BLaER1 (cell line): Measurements from ENCODE around the gene CNNM2.
"Not testable (repeated sequence)": the region's sequence is repeated elsewhere in the genome, so short reads cannot be mapped to it uniquely, and the experiment has no call there.

Experiments used
- H3K27ac ChIP-seq: shearing (Covaris generic); formaldehyde crosslinking; 2 replicates; pipeline ENCODE4 v1.8.1; 2022
- H3K27me3 ChIP-seq: shearing (Covaris generic); formaldehyde crosslinking; 2 replicates; pipeline ENCODE4 v1.8.1; 2022
- H3K36me3 ChIP-seq: shearing (Covaris generic); formaldehyde crosslinking; 2 replicates; pipeline ENCODE4 v1.8.1; 2022
- H3K4me1 ChIP-seq: shearing (Covaris generic); formaldehyde crosslinking; 2 replicates; pipeline ENCODE4 v1.8.1; 2022
- H3K4me2 ChIP-seq: shearing (Covaris generic); formaldehyde crosslinking; 2 replicates; pipeline ENCODE4 v1.8.1; 2022
- H3K4me3 ChIP-seq: shearing (Covaris generic); formaldehyde crosslinking; 2 replicates; pipeline ENCODE4 v1.8.1; 2022
- H3K9ac ChIP-seq: shearing (Covaris generic); formaldehyde crosslinking; 2 replicates; pipeline ENCODE4 v1.8.1; 2022
- H3K9me3 ChIP-seq: shearing (Covaris generic); formaldehyde crosslinking; 2 replicates; pipeline ENCODE4 v1.8.1; 2022
- H4K20me1 ChIP-seq: shearing (Covaris generic); formaldehyde crosslinking; 2 replicates; pipeline ENCODE4 v1.8.1; 2022
- Cebpa-rat ChIP-seq: shearing (Covaris generic); IDR thresholded peaks from 2 replicates; pipeline ENCODE4 v1.8.1; 2022

Gene CNNM2

DNA sequence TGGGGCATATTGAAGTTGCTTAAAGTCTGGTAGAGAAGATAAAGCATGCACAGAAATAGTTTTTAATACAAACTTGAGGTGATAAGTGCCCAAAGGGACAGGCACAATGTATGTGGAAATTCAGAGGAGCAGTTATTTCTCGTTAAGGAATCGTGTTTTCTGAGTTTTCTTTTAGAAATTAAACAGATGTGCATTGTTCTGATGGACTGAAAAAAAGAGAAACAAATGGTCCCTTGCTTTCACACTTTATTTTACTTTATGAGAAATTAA lies 45.6 kb downstream of the CNNM2 start:
- Histone ChIP-seq H3K9ac (no peak overlapping the region), H3K4me2 (no peak overlapping the region), H3K27ac (no peak overlapping the region), H3K27me3 (no peaks in the 10 kb centered on the region), H3K36me3 (no peaks in the 10 kb centered on the region), H3K4me1 (no peaks in the 10 kb centered on the region), H4K20me1 (no peaks in the 10 kb centered on the region), H3K9me3 (no peaks in the 10 kb centered on the region), H3K4me3 (no peak overlapping the region)
- no peak for TF ChIP-seq Cebpa-rat

DNA sequence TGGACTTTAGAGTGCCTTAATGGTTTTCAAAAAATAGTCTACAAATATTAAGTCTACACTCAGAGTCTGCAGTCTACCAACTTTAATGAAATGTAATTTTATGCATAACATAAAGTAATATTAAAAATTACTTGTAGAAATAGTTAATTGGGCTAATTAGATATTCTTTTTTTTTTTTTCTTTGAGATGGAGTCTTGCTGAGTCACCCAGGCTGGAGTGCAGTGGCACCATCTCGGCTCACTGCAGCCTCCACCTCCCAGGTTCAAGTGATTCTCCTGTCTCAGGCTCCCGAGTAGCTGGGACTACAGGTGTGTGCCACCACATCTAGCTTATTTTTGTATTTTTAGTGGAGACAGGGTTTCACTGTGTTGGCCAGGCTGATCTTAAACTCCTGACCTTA lies 46.0 kb downstream of the CNNM2 start:
- not testable (repeated sequence) for H3K27ac ChIP-seq, H3K4me1 ChIP-seq, H3K4me3 ChIP-seq, H3K9ac ChIP-seq, H3K27me3 ChIP-seq, H3K36me3 ChIP-seq, H3K9me3 ChIP-seq, H3K4me2 ChIP-seq, H4K20me1 ChIP-seq

DNA sequence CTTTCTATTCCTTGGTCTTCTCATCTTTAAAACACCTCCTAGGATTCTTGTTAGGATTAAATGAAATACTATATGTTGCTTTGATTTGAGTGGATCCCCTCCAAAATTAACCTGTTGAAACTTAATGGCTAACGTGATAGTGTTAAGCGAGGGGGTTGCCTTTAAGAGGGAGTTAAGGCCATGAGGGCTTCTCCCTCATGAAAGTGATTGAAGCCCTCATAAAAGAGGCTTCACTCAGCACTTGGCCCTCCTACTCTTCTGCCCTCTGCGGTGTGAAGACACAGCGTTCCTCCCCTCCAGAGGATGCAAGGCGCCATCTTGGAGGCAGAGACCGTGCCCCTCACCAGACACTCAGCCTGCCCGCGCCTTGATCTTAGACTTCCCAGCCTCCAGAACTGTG lies 46.6 kb downstream of the CNNM2 start:
- H3K36me3 ChIP-seq, result no peaks in the 10 kb centered on the region
- H3K4me2 ChIP-seq, result no peak overlapping the region
- TF ChIP-seq Cebpa-rat, result no peak
- no peaks in the 10 kb centered on the region for H3K9me3 ChIP-seq
- H3K27ac ChIP-seq, result no peak overlapping the region
- no peaks in the 10 kb centered on the region for H3K27me3 ChIP-seq
- H3K4me1 ChIP-seq, result no peaks in the 10 kb centered on the region
- no peak overlapping the region for H3K9ac ChIP-seq
- no peak overlapping the region for H3K4me3 ChIP-seq
- no peaks in the 10 kb centered on the region for H4K20me1 ChIP-seq

DNA sequence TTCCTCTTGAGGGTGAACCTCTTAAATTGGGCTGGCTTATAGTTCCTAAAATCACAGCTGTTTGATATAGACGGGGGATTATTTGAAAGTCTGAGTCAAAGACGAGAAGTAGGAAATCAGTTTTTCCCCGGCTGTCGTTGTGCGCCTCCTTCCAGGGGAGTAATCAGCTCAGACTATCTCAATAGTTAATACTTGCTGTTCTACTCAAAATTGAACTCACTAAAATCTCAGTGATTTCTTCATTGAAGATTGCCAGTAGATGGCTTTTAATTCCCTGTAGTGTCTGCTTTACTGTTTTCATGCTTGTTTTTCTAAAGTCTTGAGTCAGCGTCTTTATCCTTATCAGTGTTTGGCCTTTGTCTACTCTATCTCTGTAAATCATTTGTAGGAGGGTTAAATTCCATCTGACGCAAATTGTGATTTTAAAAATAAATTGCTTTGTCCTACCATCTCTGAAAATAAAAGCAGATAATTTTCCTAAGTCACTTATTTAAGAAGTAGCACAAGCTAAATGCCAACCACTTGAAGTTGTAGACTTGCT lies 47.3 kb downstream of the CNNM2 start:
- Histone ChIP-seq H3K4me3 (no peak overlapping the region), H3K4me1 (no peaks in the 10 kb centered on the region), H3K36me3 (no peaks in the 10 kb centered on the region), H3K27me3 (no peaks in the 10 kb centered on the region), H3K9ac (no peak overlapping the region), H3K4me2 (no peak overlapping the region), H3K9me3 (no peaks in the 10 kb centered on the region), H3K27ac (no peak overlapping the region), H4K20me1 (no peaks in the 10 kb centered on the region)
- no peak for TF ChIP-seq Cebpa-rat

DNA sequence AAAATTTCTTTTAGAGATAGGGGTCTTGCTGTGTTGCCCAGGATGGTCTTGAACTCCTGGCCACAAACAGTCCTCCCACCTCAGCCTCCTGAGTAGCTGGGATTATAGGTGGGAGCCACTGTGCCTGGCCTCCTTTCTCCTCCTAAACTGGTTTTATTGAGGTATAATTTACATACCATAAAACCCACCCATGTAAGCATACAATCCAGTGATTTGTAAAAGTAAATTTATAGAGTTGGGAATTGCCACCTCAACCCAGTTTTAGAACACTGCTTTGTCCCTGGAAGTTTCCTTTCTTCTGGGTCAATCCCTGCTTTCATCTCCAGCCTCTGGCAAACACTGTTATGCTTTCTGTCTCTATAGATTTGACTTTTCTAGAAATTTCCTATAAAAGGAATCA lies 49.0 kb downstream of the CNNM2 start:
- Histone ChIP-seq H3K4me1 (no peaks in the 10 kb centered on the region), H3K27ac (no peak overlapping the region), H3K27me3 (no peaks in the 10 kb centered on the region), H3K4me2 (no peak overlapping the region), H4K20me1 (no peaks in the 10 kb centered on the region), H3K9me3 (no peaks in the 10 kb centered on the region), H3K4me3 (no peak overlapping the region), H3K9ac (no peak overlapping the region), H3K36me3 (no peaks in the 10 kb centered on the region)
- TF ChIP-seq Cebpa-rat, result no peak

DNA sequence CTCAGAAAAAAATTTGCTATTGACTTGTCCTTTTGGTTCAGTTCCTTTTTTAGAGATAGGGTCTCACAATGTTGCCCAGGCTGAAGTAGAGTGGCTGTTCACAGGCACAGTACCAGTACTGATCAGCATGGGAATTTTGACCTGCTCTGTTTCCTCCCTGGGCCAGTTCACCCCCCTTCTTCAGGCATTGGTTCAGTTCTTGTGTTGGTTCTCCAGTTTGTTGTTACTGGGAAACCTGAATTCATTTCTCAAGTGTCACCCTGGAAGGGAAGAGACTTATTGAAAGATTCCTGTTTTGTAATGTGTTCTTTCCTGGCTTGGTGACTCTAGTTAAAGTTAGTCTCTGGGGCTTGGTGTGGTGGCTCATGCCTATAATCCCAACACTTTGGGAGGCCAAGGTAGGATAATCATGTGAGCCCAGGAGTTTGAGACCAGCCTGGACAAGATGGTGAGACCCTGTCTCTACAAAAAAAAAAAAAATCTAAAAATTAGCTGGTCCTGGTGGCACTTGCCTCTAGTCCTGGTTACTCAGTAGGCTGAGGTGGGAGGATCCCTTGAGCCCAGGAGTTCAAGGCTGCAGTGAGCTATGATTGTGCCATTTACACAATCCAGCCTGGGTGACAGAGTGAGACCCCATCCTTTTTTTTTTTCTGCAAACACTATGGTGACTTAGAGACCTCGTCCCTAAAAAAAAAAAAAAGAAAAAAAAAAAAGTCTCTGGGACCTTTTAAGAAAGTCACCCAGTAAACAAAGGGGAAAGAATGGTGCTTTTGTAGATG lies 52.7 kb downstream of the CNNM2 start:
- H3K27me3 ChIP-seq, result no peaks in the 10 kb centered on the region
- H3K9ac ChIP-seq, result no peak overlapping the region
- H3K9me3 ChIP-seq, result no peaks in the 10 kb centered on the region
- H3K36me3 ChIP-seq, result no peaks in the 10 kb centered on the region
- H3K4me2 ChIP-seq, result no peak overlapping the region
- no peak overlapping the region for H3K4me3 ChIP-seq
- no peaks in the 10 kb centered on the region for H4K20me1 ChIP-seq
- TF ChIP-seq Cebpa-rat, result no peak
- H3K27ac ChIP-seq, result no peak overlapping the region
- H3K4me1 ChIP-seq, result no peaks in the 10 kb centered on the region

DNA sequence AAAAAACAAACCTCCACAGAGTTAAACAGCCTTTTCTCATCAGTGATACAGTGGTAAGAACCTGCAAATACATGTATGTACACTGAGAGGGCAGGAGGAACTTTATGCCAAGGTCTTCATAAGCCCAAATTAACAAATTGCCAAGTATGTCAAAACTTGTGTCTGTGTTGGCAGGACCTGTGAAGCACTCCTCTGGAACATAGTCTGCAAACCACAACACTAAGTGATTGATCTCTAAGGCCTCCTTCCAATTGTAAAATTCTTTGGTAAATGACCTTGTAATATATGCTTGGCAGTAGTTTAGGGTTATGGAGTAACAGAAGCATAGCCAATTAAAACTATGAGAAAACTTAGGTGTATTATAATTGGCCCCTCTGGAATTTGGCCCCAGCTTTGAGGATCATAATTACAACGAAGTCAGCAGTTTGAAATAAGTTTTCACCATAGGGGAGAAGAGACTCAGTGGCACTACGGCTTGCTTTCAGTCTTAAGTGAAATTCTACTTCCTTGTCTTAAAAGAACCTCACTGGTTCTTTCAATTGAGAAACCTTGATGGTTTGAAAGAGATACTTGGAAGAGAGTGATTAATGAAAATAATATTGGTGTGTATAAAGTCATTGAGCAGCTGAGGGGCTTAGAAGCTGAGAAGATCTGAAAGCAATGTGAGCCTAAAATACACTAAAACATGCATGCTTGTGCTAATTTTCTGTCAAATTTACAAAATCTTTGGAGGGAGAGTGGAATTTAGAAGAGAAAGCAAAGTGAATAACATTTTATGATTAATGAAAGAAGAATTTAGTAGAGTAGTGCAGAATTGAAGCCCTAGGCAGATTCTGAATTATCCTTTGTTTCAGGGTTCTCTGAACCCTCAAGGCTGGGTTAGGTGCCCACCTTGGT lies 57.6 kb downstream of the CNNM2 start:
- no peak for TF ChIP-seq Cebpa-rat
- H3K4me2 ChIP-seq, result no peak overlapping the region
- H3K36me3 ChIP-seq, result no peaks in the 10 kb centered on the region
- H3K27me3 ChIP-seq, result no peaks in the 10 kb centered on the region
- no peak overlapping the region for H3K27ac ChIP-seq
- H3K9me3 ChIP-seq, result no peaks in the 10 kb centered on the region
- H3K9ac ChIP-seq, result no peak overlapping the region
- no peaks in the 10 kb centered on the region for H4K20me1 ChIP-seq
- no peaks in the 10 kb centered on the region for H3K4me1 ChIP-seq
- H3K4me3 ChIP-seq, result no peak overlapping the region

DNA sequence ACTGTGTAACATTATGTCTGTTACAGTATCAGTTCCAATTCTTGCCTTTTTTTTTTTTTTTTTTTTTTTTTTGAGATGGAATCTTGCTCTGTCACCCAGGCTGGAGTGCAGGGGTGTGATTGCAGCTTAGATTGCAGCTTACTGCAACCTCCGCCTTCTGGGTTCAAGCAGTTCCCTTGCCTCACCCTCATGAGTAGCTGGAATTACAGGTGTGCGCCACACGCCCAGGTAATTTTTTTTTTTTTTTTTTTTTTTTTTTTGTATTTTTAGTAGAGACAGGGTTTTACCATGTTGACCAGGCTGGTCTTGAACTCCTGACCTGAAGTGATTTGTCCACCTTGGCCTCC lies 58.3 kb downstream of the CNNM2 start:
- not testable (repeated sequence) for H3K9ac ChIP-seq, H3K9me3 ChIP-seq, H4K20me1 ChIP-seq, H3K4me1 ChIP-seq, H3K4me2 ChIP-seq, H3K36me3 ChIP-seq, H3K27ac ChIP-seq, H3K4me3 ChIP-seq, H3K27me3 ChIP-seq

DNA sequence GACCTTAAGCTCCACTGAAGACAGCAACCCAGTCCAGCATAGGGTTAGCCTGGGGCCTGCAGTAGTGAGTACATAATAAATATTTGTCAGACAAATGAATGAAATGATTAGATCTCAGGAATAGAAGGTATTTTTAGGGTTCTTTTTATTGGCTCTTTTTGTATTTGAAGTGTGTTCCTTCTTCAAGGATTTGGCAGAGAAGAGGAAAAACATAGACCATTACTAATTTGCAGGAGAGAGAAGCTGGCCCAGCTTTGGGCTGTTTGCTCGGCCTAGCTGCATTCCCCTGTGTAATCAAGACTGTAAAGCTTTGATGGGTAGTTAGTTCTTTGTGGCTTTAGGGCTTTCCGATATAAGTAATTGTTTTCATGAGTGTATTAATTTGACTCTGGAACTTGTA lies 64.2 kb downstream of the CNNM2 start:
- TF ChIP-seq Cebpa-rat, result no peak
- H3K4me1 ChIP-seq, result no peaks in the 10 kb centered on the region
- no peaks in the 10 kb centered on the region for H3K27me3 ChIP-seq
- H3K9me3 ChIP-seq, result no peaks in the 10 kb centered on the region
- H3K4me2 ChIP-seq, result no peak overlapping the region
- no peaks in the 10 kb centered on the region for H4K20me1 ChIP-seq
- no peak overlapping the region for H3K9ac ChIP-seq
- no peak overlapping the region for H3K4me3 ChIP-seq
- no peaks in the 10 kb centered on the region for H3K36me3 ChIP-seq
- H3K27ac ChIP-seq, result no peak overlapping the region

DNA sequence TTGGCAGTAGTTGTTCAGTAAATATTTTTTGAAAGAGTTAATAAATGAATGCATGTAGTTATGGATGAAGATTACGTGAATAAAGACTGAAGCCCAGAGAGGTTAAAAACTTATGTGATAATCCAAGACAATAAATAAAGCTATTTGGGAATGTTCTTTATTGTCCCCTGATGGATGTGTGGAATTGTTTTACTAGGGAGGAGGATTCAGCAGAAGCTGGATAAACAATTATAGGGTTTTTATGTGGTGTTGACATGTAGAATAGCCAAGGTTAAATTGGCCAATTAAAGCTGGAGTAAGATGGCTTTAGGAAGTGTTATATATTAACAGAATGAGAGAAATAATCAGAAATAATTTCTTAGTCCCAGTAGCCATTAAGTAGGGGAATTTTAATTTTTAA lies 66.0 kb downstream of the CNNM2 start:
- no peaks in the 10 kb centered on the region for H3K4me1 ChIP-seq
- no peaks in the 10 kb centered on the region for H3K9me3 ChIP-seq
- no peak for TF ChIP-seq Cebpa-rat
- no peaks in the 10 kb centered on the region for H3K27me3 ChIP-seq
- H4K20me1 ChIP-seq, result no peaks in the 10 kb centered on the region
- no peak overlapping the region for H3K9ac ChIP-seq
- H3K36me3 ChIP-seq, result no peaks in the 10 kb centered on the region
- no peak overlapping the region for H3K4me3 ChIP-seq
- no peak overlapping the region for H3K27ac ChIP-seq
- no peak overlapping the region for H3K4me2 ChIP-seq
